TTC549 (cell line): Measurements from ENCODE around the gene SHROOM3.

Experiments used
- FAIRE-seq: peaks from 2 replicates; lab custom pipeline; 2012; peaks lifted over from hg19 to GRCh38; lab: Jason Lieb, UNC

The SHROOM3 gene

GRCh38 chr4:76830964-76831703, 396.1 kb downstream of the SHROOM3 start:
- no peak for FAIRE-seq

- no peak for FAIRE-seq
Observed at GRCh38 chr4:76831711-76832373, 396.8 kb downstream of the SHROOM3 start.
